ENCODE measurements around the gene PRR5. TPM values are rescaled to one million over a fixed set of nuclear protein-coding genes. Genes with fewer than 3 reads are reported as not detected.
A peak's percentile ranks its signal among the peaks of the same experiment; 100 is the strongest.

Gene PRR5
- total and polyA plus RNA-seq, 2 of the 13 experiments (the other 11 are each of a cell fraction or from before 2014, with no cell fraction given), result 11.6 to 27.5 TPM

- ChIA-PET POLR2A (interaction anchor here (0.8 kb wide), 1 partner anchor 9 kb away, joined by 3 read pairs; the partner anchor contains the start of gene PRR5), CTCF (ENCODE audit: low intra/inter-chr PET ratio, low total read pairs) (no interaction called here)
- Histone ChIP-seq H4K20me1 (ENCODE audit: insufficient read depth, low read length) (peaks cover 5% of the 10 kb centered on the region; the same call in 1 of the 2 replicates), H2AFZ (ENCODE audit: low read length) (no peak overlapping the region), H3K4me2 (ENCODE audit: low read depth, low read length) (no peak overlapping the region), H3K36me3 (replicated peaks in 1 of 2; ENCODE audit: control insufficient read depth in 1 of 2, insufficient read depth in 2 of 2, low read length in 2 of 2) (peaks cover 3 to 13% of the 10 kb centered on the region in 2 experiments; a peak in 4 of 5 replicates), H3K27ac (ENCODE audit: extremely low read length, insufficient read depth, low read length) (no peak overlapping the region), H3K9ac (ENCODE audit: insufficient read depth, low read depth, low read length) (no peak overlapping the region), H3K9me3 (ENCODE audit: low read length) (no peaks in the 10 kb centered on the region), H3K79me2 (ENCODE audit: insufficient read depth, low read length) (peaks cover 6% of the 10 kb centered on the region), H3K4me1 (ENCODE audit: insufficient read depth, low read length) (peaks cover 35% of the 10 kb centered on the region), H3K4me3 (replicated peaks in 1 of 3; ENCODE audit: insufficient read depth in 1 of 3, low read depth in 2 of 3, low read length in 3 of 3) (no peak overlapping the region), H3K27me3 (ENCODE audit: control insufficient read depth in 1 of 2, insufficient read depth in 2 of 2, low read length in 2 of 2) (no peaks in the 10 kb centered on the region)
- BruUV-seq (replicated peaks), result no TSS peak
- ATAC-seq (peak; percentile 16), FAIRE-seq (no peak), DNase-seq (ENCODE audit: low spot score) (no peak)
- TF ChIP-seq ZNF543 (CRISPR knock-in tag; IDR thresholded peaks at IDR 0.05) (no peak), ZBED4 (CRISPR knock-in tag; IDR thresholded peaks at IDR 0.05; ENCODE audit: borderline replicate concordance) (no peak), POLR2G (IDR thresholded peaks at IDR 0.05; ENCODE audit: low read depth, low read length) (no peak), MED1 (CRISPR knock-in tag; IDR thresholded peaks at IDR 0.05) (no peak), ZNF652 (CRISPR knock-in tag; IDR thresholded peaks at IDR 0.05; ENCODE audit: borderline replicate concordance, low read depth) (no peak)
- in situ Hi-C loops (cut with HindIII; ENCODE audit: extremely low pct_ligation_motif_present, low pct_unique_long_range_greater_than_20kb) (no loop called here), intact Hi-C loops (cut with micrococcal nuclease; ENCODE audit: unreplicated experiment) (no loop called here)
- WGBS (ENCODE audit: low lambda C conversion rate), result 94% methylated on average over 4 of the region's 4 CpGs
Measured at GRCh38 chr22:44711241-44711560, 9.2 kb downstream of the PRR5 start.
